GM10248 (cell line): Measurements from ENCODE around the gene POLE3.

Source experiments
- CTCF ChIA-PET: fragments of 300-600 bp; sonication (Branson Sonifier 250); formaldehyde crosslinking; extraction: SDS; loops from one replicate; lab custom pipeline; 2021; ENCODE audit warnings: antibody characterized with exemption; lab: Yijun Ruan, JAX
- POLR2A ChIA-PET: fragments of 350-650 bp; sonication (Branson Sonifier 250); formaldehyde crosslinking; extraction: SDS; loops from one replicate; lab custom pipeline; 2020; ENCODE audit warnings: antibody characterized with exemption; lab: Yijun Ruan, JAX
- DNase-seq: peaks from one replicate; pipeline ENCODE4 v3.0.0; 2012; ENCODE audit errors: extremely low spot score
- CTCF ChIP-seq: IDR thresholded peaks from 2 replicates; pipeline ENCODE4 v1.5.1; 2012; ENCODE audit warnings: mild to moderate bottlenecking, low read depth; ENCODE audit errors: extremely low read depth, missing control alignments, control extremely low read depth

The POLE3 gene

GRCh38 chr9:113410207-113410864 is at the start of gene POLE3, which contains the start of gene C9orf43:
TSS of gene POLE3 (minus strand) at chr9:113410675. CDS start at chr9:113410293, 382 bp downstream.
TSS of gene C9orf43 (plus strand) at chr9:113410747. CDS start at chr9:113413494, 2,747 bp downstream.
- peak; percentile 1 for TF ChIP-seq CTCF
- POLR2A ChIA-PET = interaction anchor here (0.7 to 1.3 kb wide), 5 partner anchors 9 to 189 kb away, joined by 3 to 7 read pairs (median 4); partner anchors contain the start of genes ALAD, CDC26, FKBP15 and PRPF4
- CTCF ChIA-PET = interaction anchor here (1.0 to 11.7 kb wide), 7 partner anchors 10 to 247 kb away, joined by 3 to 96 read pairs (median 5); partner anchors contain the start of genes ALAD, CDC26 and PRPF4
- DNase-seq = peak; percentile 95

GRCh38 chr9:113456235-113456634 is 45.8 kb upstream of the POLE3 start:
- POLR2A ChIA-PET = no interaction called here
- TF ChIP-seq CTCF = no peak
- CTCF ChIA-PET = interaction anchor here (2.7 to 4.8 kb wide), 3 partner anchors 10 to 200 kb away, joined by 15 to 61 read pairs (median 22); no protein-coding TSS in a partner anchor
- no peak for DNase-seq

GRCh38 chr9:113454914-113455761 is 44.7 kb upstream of the POLE3 start:
- DNase-seq = no peak
- no peak for TF ChIP-seq CTCF
- ChIA-PET CTCF (interaction anchor here (0.9 to 4.8 kb wide), 10 partner anchors 9 to 201 kb away, joined by 3 to 61 read pairs (median 4); no protein-coding TSS in a partner anchor), POLR2A (no interaction called here)

- no peak for DNase-seq
- no peak for TF ChIP-seq CTCF
- POLR2A ChIA-PET = no interaction called here
- CTCF ChIA-PET = interaction anchor here (0.8 to 3.0 kb wide), 3 partner anchors 55 to 206 kb away, joined by 3 to 14 read pairs (median 11); no protein-coding TSS in a partner anchor
Observed at GRCh38 chr9:113452113-113452605, 41.7 kb upstream of the POLE3 start.

GRCh38 chr9:113449376-113449775 is 38.9 kb upstream of the POLE3 start:
- POLR2A ChIA-PET = no interaction called here
- no peak for DNase-seq
- CTCF ChIA-PET = interaction anchor here (1.0 to 6.3 kb wide), 3 partner anchors 16 to 207 kb away, joined by 3 to 171 read pairs (median 45); no protein-coding TSS in a partner anchor
- TF ChIP-seq CTCF = no peak

- POLR2A ChIA-PET = no interaction called here
- peak; percentile 74 for DNase-seq
- CTCF ChIA-PET = interaction anchor here (0.6 to 6.3 kb wide), 45 partner anchors 9 to 543 kb away, joined by 3 to 171 read pairs (median 4); partner anchors contain the start of genes ALAD, CDC26, PRPF4 and RGS3
- TF ChIP-seq CTCF = peak; percentile 53
Observed at GRCh38 chr9:113446323-113446740, 35.9 kb upstream of the POLE3 start.
